Fibroblast of pulmonary artery (primary cell): ENCODE data around the gene ARPC1A.
A peak's percentile ranks its signal among the peaks of the same experiment; 100 is the strongest.

Experiments
- DNase-seq: peaks from one replicate; pipeline ENCODE4 v3.0.0-alpha.2; 2010; ENCODE audit warnings: low read depth
- H3K4me3 ChIP-seq: replicated peaks from 2 replicates; pipeline ENCODE4 v1.5.1; 2011; ENCODE audit warnings: low read depth, mild to moderate bottlenecking, control low read depth, low read length, moderate library complexity
- TF ChIP-seq, protein P1 (sequence below): IDR thresholded peaks from 2 replicates; pipeline ENCODE4 v1.5.1; 2011; ENCODE audit warnings: mild to moderate bottlenecking, control low read depth, low read length, inconsistent platforms; ENCODE audit errors: missing control alignments

The ARPC1A gene

GRCh38 chr7:99292127-99292526 is 33.6 kb upstream of the ARPC1A start:
- H3K4me3 ChIP-seq: no peak overlapping the region
- no peak for DNase-seq
- TF ChIP-seq, protein P1, sequence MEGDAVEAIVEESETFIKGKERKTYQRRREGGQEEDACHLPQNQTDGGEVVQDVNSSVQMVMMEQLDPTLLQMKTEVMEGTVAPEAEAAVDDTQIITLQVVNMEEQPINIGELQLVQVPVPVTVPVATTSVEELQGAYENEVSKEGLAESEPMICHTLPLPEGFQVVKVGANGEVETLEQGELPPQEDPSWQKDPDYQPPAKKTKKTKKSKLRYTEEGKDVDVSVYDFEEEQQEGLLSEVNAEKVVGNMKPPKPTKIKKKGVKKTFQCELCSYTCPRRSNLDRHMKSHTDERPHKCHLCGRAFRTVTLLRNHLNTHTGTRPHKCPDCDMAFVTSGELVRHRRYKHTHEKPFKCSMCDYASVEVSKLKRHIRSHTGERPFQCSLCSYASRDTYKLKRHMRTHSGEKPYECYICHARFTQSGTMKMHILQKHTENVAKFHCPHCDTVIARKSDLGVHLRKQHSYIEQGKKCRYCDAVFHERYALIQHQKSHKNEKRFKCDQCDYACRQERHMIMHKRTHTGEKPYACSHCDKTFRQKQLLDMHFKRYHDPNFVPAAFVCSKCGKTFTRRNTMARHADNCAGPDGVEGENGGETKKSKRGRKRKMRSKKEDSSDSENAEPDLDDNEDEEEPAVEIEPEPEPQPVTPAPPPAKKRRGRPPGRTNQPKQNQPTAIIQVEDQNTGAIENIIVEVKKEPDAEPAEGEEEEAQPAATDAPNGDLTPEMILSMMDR: no peak

DNA sequence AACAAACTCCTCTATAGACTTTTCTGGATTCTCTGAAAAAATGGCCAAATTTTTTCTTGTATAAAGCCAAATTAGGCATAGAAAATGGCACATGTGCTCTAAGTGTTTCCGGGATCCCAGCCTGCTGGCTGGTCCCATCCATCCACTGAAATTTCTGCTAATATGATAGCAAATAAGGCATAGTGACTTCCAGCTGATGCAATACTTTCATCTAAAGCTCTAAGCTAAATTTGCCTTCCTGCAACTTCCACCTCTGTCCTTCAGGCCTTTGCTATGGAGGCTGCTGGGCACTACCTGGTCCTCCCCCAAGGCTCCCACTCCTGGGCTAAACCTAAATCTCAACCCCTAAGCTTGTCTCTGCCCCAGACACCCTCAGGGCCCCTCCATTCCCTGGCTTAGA is 32.5 kb upstream of the ARPC1A start:
- H3K4me3 ChIP-seq: no peak overlapping the region
- TF ChIP-seq, protein P1: no peak
- no peak for DNase-seq

DNA sequence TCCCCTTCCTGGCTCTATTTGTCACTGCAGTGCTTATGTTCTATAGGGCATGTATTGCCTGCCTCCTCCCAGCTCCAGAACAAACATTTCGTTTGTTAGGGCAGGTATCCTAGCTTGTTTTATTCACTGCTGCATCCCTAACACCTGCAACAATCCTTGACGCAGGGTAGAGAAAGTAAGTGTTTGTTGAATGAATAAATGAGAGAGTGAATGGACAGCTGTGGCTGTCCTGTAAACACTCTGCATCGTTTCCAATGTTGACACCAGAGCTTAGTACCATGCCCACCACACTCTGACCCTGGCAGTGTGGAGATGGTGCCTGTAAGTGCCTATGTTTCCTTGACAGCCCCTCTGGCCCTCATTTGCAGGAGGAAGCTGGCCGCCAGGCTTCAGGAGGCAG is 32.0 kb upstream of the ARPC1A start:
- no peak overlapping the region for H3K4me3 ChIP-seq
- DNase-seq: no peak
- TF ChIP-seq, protein P1: no peak

DNA sequence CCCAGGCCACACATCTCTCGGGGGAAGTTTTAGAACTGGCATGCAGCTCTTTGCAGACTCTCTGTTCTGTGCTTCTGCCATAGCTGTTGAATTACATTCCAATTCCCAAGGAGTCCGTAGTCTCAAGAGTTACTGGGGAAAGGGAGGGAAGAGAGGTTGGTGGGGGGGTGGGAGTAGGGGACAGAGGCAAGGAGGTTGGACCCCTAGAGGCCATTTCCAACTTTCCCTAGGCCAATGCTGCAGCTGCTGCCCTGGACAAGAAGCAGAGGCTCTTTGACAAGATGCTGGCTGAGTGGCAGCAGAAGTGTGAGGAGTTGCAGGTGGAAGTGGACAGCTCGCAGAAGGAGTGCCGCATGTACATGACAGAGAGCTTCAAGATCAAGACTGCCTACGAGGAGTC is 29.2 kb upstream of the ARPC1A start:
- no peak for DNase-seq
- TF ChIP-seq, protein P1: no peak
- H3K4me3 ChIP-seq: no peak overlapping the region

GRCh38 chr7:99301496-99301895 is 24.2 kb upstream of the ARPC1A start:
- H3K4me3 ChIP-seq: no peak overlapping the region
- TF ChIP-seq, protein P1: no peak
- DNase-seq: no peak

- TF ChIP-seq, protein P1: no peak
- no peak overlapping the region for H3K4me3 ChIP-seq
- DNase-seq: peak; percentile 5
Measured at GRCh38 chr7:99305473-99306260, 20.0 kb upstream of the ARPC1A start.
